ENCODE results near the gene APBA2.

Gene APBA2

DNA sequence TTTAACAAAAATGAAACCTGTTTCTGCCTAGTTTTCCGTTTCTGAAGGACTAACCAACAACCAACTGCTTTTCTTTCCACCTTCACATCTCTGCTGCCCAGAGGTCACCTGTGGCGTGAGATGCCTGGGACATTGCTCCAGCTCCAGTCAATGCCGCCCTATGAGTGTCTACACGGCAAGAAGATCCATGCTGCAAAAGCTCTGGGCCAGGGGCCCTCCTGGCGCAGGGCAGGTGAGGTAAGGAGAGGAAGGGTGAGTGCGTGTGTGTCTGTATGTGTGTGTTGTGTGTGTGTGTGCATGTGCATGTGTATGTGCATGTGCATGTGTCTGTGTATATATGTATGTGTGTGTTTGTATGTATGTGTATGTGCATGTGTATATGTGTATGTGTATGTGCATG lies 252.5 kb downstream of the APBA2 start:
- DNase-seq (ENCODE audit: low spot score): no peak

DNA sequence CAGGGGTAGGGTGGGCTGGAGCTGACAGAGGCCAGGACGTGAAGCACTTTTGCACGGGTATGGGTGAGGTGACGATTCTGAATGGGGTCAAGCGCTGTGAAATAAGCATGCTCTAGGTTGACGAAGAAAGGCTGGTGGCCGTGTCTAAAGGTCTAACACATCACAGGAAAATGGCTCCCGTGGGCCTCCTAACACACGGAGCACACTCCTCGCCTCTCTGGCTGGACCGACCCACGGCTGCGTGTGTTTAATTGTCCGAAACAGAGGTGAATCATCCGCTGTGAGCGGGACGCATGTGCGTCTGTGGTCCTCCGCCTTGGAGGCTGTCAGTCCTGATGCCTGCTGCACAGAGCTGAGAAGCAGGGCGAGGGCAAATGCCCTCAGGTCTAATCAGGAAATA lies 253.3 kb downstream of the APBA2 start:
- Histone ChIP-seq H3K27me3 (ENCODE audit: control insufficient read depth in 3 of 3, insufficient read depth in 3 of 3, low read depth in 1 of 3, low read length in 3 of 3) (peaks cover 0 to 11% (median 0%) of the 10 kb centered on the region in 3 experiments), H3K4me3 (ENCODE audit: low read length in 2 of 2) (no peak overlapping the region), H3K27ac (replicated peaks; ENCODE audit: low read length) (no peak overlapping the region), H3K9me3 (replicated peaks in 1 of 2; ENCODE audit: control insufficient read depth in 2 of 2, insufficient read depth in 1 of 2, low read depth in 1 of 2, low read length in 2 of 2) (no peaks in the 10 kb centered on the region), H3K4me2 (ENCODE audit: insufficient read depth, low read length, poor library complexity, severe bottlenecking) (no peak overlapping the region), H3K79me1 (ENCODE audit: low read depth, low read length) (no peaks in the 10 kb centered on the region), H3K4me1 (ENCODE audit: control insufficient read depth in 2 of 2, insufficient read depth in 1 of 2, low read depth in 1 of 2, low read length in 2 of 2) (peaks cover 2 to 9% of the 10 kb centered on the region in 2 donors), H4K91ac (ENCODE audit: low read depth, low read length, poor library complexity) (no peak overlapping the region), H2BK120ac (ENCODE audit: low read depth, low read length) (no peak overlapping the region), H4K8ac (ENCODE audit: low read depth, low read length) (no peak overlapping the region), H3K9ac (ENCODE audit: low read depth, low read length, poor library complexity) (peak overlapping the region; percentile 45), H3K4ac (ENCODE audit: low read length) (no peak overlapping the region), H2AFZ (ENCODE audit: low read length) (no peak overlapping the region), H3K23ac (ENCODE audit: low read depth, low read length, poor library complexity) (no peak overlapping the region), H2BK12ac (ENCODE audit: low read length) (no peak overlapping the region), H3K14ac (ENCODE audit: low read length) (no peak overlapping the region), H3K18ac (ENCODE audit: low read length) (peak overlapping the region; percentile 51), H2BK5ac (ENCODE audit: low read length) (no peak overlapping the region), H2AK5ac (ENCODE audit: low read depth, low read length) (peak overlapping the region; percentile 8), H2BK15ac (ENCODE audit: low read length) (no peak overlapping the region), H3K36me3 (replicated peaks in 1 of 2; ENCODE audit: control insufficient read depth in 2 of 2, insufficient read depth in 2 of 2, low read length in 2 of 2) (no peaks in the 10 kb centered on the region)
- no CpG with 5 or more reads among the region's 19 CpGs for WGBS, 2 donors (ENCODE audit: extremely low coverage in 2 of 2, insufficient read length in 2 of 2, insufficient replicate concordance in 1 of 2)
- DNase-seq (ENCODE audit: low spot score): no peak

More for the DNA sequence above, 252.5 kb downstream of the APBA2 start:
- Histone ChIP-seq H2AFZ (ENCODE audit: low read length) (no peak overlapping the region), H3K27me3 (ENCODE audit: control insufficient read depth in 3 of 3, insufficient read depth in 3 of 3, low read depth in 1 of 3, low read length in 3 of 3) (peaks cover 0 to 11% (median 0%) of the 10 kb centered on the region in 3 experiments), H3K9me3 (replicated peaks in 1 of 2; ENCODE audit: control insufficient read depth in 2 of 2, insufficient read depth in 1 of 2, low read depth in 1 of 2, low read length in 2 of 2) (no peaks in the 10 kb centered on the region), H3K4me1 (ENCODE audit: control insufficient read depth in 2 of 2, insufficient read depth in 1 of 2, low read depth in 1 of 2, low read length in 2 of 2) (peaks cover 2 to 9% of the 10 kb centered on the region in 2 donors), H3K27ac (replicated peaks; ENCODE audit: low read length) (no peak overlapping the region), H3K36me3 (replicated peaks in 1 of 2; ENCODE audit: control insufficient read depth in 2 of 2, insufficient read depth in 2 of 2, low read length in 2 of 2) (no peaks in the 10 kb centered on the region), H4K91ac (ENCODE audit: low read depth, low read length, poor library complexity) (peak overlapping the region; percentile 11), H2AK5ac (ENCODE audit: low read depth, low read length) (peak overlapping the region; percentile 47), H3K23ac (ENCODE audit: low read depth, low read length, poor library complexity) (no peak overlapping the region), H3K4ac (ENCODE audit: low read length) (peak overlapping the region; percentile 46), H3K4me2 (ENCODE audit: insufficient read depth, low read length, poor library complexity, severe bottlenecking) (no peak overlapping the region), H3K18ac (ENCODE audit: low read length) (no peak overlapping the region), H2BK15ac (ENCODE audit: low read length) (no peak overlapping the region), H4K8ac (ENCODE audit: low read depth, low read length) (no peak overlapping the region), H3K79me1 (ENCODE audit: low read depth, low read length) (no peaks in the 10 kb centered on the region), H2BK12ac (ENCODE audit: low read length) (no peak overlapping the region), H3K4me3 (ENCODE audit: low read length in 2 of 2) (no peak overlapping the region), H3K9ac (ENCODE audit: low read depth, low read length, poor library complexity) (peak overlapping the region; percentile 26), H3K14ac (ENCODE audit: low read length) (peak overlapping the region; percentile 9), H2BK5ac (ENCODE audit: low read length) (no peak overlapping the region), H2BK120ac (ENCODE audit: low read depth, low read length) (no peak overlapping the region)
- no CpG with 5 or more reads among the region's 6 CpGs for WGBS, 2 donors (ENCODE audit: extremely low coverage in 2 of 2, insufficient read length in 2 of 2, insufficient replicate concordance in 1 of 2)

DNA sequence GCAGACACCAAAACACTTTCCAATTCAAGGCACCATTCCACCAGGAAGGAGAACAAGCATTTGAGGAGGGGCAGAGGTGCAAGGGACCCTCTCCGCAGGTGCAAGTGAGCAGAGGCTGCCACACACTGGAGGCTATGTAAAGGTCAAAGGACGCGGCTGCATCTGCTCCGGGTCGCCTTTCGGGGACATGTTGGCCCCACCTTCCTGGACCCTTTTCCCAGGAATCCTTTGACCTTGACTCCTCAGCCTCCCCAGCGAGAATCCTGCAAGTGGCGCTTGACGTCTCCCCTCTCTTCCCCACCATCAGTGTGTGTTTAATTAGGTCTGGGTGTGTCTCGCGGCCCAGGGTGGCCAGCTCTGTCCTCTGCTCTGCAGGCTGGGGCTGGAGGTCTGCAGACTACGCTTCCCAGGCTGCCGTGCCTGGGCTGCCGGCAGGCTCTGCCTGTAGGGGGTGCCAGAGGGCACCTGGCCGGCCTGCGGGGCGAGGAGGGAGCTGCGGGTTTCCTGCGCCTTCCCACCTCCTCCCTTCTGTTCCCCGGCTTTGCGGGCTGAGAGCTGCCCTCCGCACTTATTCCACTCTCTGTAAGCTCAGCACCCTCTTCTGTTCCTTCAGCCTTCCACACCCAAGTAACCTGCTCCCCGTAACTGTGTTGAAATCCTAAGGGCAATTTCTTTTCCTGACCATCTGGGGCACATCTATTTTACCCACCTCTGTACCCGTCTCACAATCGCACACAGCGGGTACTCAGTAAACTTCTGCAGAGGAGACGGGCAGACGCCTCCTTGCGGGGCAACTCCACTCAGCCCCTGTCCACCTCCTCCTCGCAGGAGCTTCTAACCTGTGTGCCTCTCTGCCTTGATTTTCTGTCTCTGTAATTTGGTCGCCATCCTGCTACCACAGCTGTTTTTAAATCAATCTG lies 254.0 kb downstream of the APBA2 start:
- Histone ChIP-seq H3K23ac (ENCODE audit: low read depth, low read length, poor library complexity) (peak overlapping the region; percentile 1), H3K14ac (ENCODE audit: low read length) (no peak overlapping the region), H3K36me3 (replicated peaks in 1 of 2; ENCODE audit: control insufficient read depth in 2 of 2, insufficient read depth in 2 of 2, low read length in 2 of 2) (no peaks in the 10 kb centered on the region), H3K4me1 (ENCODE audit: control insufficient read depth in 2 of 2, insufficient read depth in 1 of 2, low read depth in 1 of 2, low read length in 2 of 2) (peaks cover 2 to 9% of the 10 kb centered on the region in 2 donors), H3K4me3 (ENCODE audit: low read length in 2 of 2) (peak overlapping the region in 1 of 2 donors; percentile 63), H3K27ac (replicated peaks; ENCODE audit: low read length) (no peak overlapping the region), H2BK120ac (ENCODE audit: low read depth, low read length) (no peak overlapping the region), H3K18ac (ENCODE audit: low read length) (no peak overlapping the region), H2BK5ac (ENCODE audit: low read length) (no peak overlapping the region), H2AFZ (ENCODE audit: low read length) (peak overlapping the region; percentile 71), H3K27me3 (ENCODE audit: control insufficient read depth in 3 of 3, insufficient read depth in 3 of 3, low read depth in 1 of 3, low read length in 3 of 3) (peaks cover 0 to 11% (median 0%) of the 10 kb centered on the region in 3 experiments), H3K4me2 (ENCODE audit: insufficient read depth, low read length, poor library complexity, severe bottlenecking) (peak overlapping the region; percentile 50), H2AK5ac (ENCODE audit: low read depth, low read length) (no peak overlapping the region), H3K9ac (ENCODE audit: low read depth, low read length, poor library complexity) (no peak overlapping the region), H3K79me1 (ENCODE audit: low read depth, low read length) (no peaks in the 10 kb centered on the region), H4K8ac (ENCODE audit: low read depth, low read length) (no peak overlapping the region), H2BK15ac (ENCODE audit: low read length) (no peak overlapping the region), H3K9me3 (replicated peaks in 1 of 2; ENCODE audit: control insufficient read depth in 2 of 2, insufficient read depth in 1 of 2, low read depth in 1 of 2, low read length in 2 of 2) (no peaks in the 10 kb centered on the region), H2BK12ac (ENCODE audit: low read length) (no peak overlapping the region), H3K4ac (ENCODE audit: low read length) (no peak overlapping the region), H4K91ac (ENCODE audit: low read depth, low read length, poor library complexity) (no peak overlapping the region)
- peak; percentile 55 for DNase-seq (ENCODE audit: low spot score)
- WGBS, 2 donors (ENCODE audit: extremely low coverage in 2 of 2, insufficient read length in 2 of 2, insufficient replicate concordance in 1 of 2): no CpG with 5 or more reads among the region's 31 CpGs
